H9 (cell line): ENCODE data around the gene SULT2B1. TPM values are rescaled to one million over a fixed set of nuclear protein-coding genes. Genes with fewer than 3 reads are reported as not detected.

Experiments used
- DNase-seq: peaks from one replicate; pipeline ENCODE4 v3.0.0-alpha.2; 2017
- H2AFZ ChIP-seq: one replicate; pipeline ENCODE4 v1.6.1; 2013; ENCODE audit warnings: mild to moderate bottlenecking, low read length, control low read depth, moderate library complexity
- H2AK5ac ChIP-seq: 2 replicates; pipeline ENCODE4 v1.6.1; 2013; ENCODE audit warnings: low read length, control low read depth, mixed read lengths; ENCODE audit not compliant: insufficient read length
- H2BK120ac ChIP-seq: one replicate; pipeline ENCODE4 v1.6.1; 2013; ENCODE audit warnings: low read depth, mild to moderate bottlenecking, low read length, control low read depth, inconsistent platforms; ENCODE audit not compliant: poor library complexity, severe bottlenecking
- H2BK12ac ChIP-seq: 2 replicates; pipeline ENCODE4 v1.6.1; 2013; ENCODE audit warnings: low read length, control low read depth, mixed read lengths, low read depth; ENCODE audit not compliant: insufficient read length
- H2BK15ac ChIP-seq: 2 replicates; pipeline ENCODE4 v1.6.1; 2013; ENCODE audit warnings: low read depth, low read length, control low read depth
- H2BK20ac ChIP-seq: one replicate; pipeline ENCODE4 v1.6.1; 2013; ENCODE audit warnings: low read depth, mild to moderate bottlenecking, low read length, control low read depth, inconsistent platforms; ENCODE audit not compliant: poor library complexity, severe bottlenecking
- H2BK5ac ChIP-seq: 2 replicates; pipeline ENCODE4 v1.6.1; 2013; ENCODE audit warnings: low read length, control low read depth, mixed read lengths; ENCODE audit not compliant: insufficient read length
- H3K14ac ChIP-seq: 2 replicates; pipeline ENCODE4 v1.6.1; 2013; ENCODE audit warnings: low read length, control low read depth; ENCODE audit not compliant: insufficient read depth
- H3K18ac ChIP-seq: 2 replicates; pipeline ENCODE4 v1.6.1; 2013; ENCODE audit warnings: low read depth, mild to moderate bottlenecking, mixed read lengths, low read length, control low read depth; ENCODE audit not compliant: insufficient read length
- H3K23ac ChIP-seq: 2 replicates; pipeline ENCODE4 v1.6.1; 2013; ENCODE audit warnings: low read length, control low read depth, mixed read lengths, low read depth; ENCODE audit not compliant: insufficient read length
- H3K23me2 ChIP-seq: 2 replicates; pipeline ENCODE4 v1.6.1; 2013; ENCODE audit warnings: low read depth, mild to moderate bottlenecking, mixed read lengths, low read length, control low read depth; ENCODE audit not compliant: insufficient read length, poor library complexity, severe bottlenecking
- H3K27ac ChIP-seq: 2 replicates; pipeline ENCODE4 v1.5.1; 2013; ENCODE audit warnings: low read length, control low read depth, mixed read lengths, low read depth; ENCODE audit not compliant: insufficient read length
- H3K27me3 ChIP-seq: 2 replicates; pipeline ENCODE4 v1.6.1; 2013; ENCODE audit warnings: low read length, control low read depth, inconsistent platforms; ENCODE audit not compliant: insufficient read depth
- H3K4ac ChIP-seq: 2 replicates; pipeline ENCODE4 v1.6.1; 2013; ENCODE audit warnings: low read depth, mild to moderate bottlenecking, control low read depth, inconsistent platforms, low read length, moderate library complexity
- H3K4me1 ChIP-seq: 2 replicates; pipeline ENCODE4 v1.6.1; 2013; ENCODE audit warnings: low read length, control low read depth, inconsistent platforms; ENCODE audit not compliant: insufficient read depth
- H3K4me2 ChIP-seq: 2 replicates; pipeline ENCODE4 v1.6.1; 2013; ENCODE audit warnings: low read length, control low read depth, mixed read lengths; ENCODE audit not compliant: insufficient read length, insufficient read depth
- H3K56ac ChIP-seq: 2 replicates; pipeline ENCODE4 v1.6.1; 2013; ENCODE audit warnings: low read depth, mild to moderate bottlenecking, mixed read lengths, low read length, control low read depth; ENCODE audit not compliant: insufficient read length
- H3K79me1 ChIP-seq: 2 replicates; pipeline ENCODE4 v1.6.1; 2013; ENCODE audit warnings: low read depth, mild to moderate bottlenecking, moderate library complexity, low read length, control low read depth, inconsistent platforms; ENCODE audit not compliant: insufficient read depth, poor library complexity, severe bottlenecking
- H3K79me2 ChIP-seq: 2 replicates; pipeline ENCODE4 v1.6.1; 2013; ENCODE audit warnings: low read length, control low read depth, inconsistent platforms; ENCODE audit not compliant: insufficient read depth
- H3K9ac ChIP-seq: 2 replicates; pipeline ENCODE4 v1.6.1; 2013; ENCODE audit warnings: low read length, control low read depth, mixed read lengths; ENCODE audit not compliant: insufficient read length; ENCODE audit errors: extremely low read depth
- H3K9me3 ChIP-seq: one replicate; pipeline ENCODE4 v1.6.1; 2013; ENCODE audit warnings: low read depth, low read length, inconsistent platforms; ENCODE audit not compliant: control insufficient read depth
- H3T11ph ChIP-seq: one replicate; pipeline ENCODE4 v1.6.1; 2013; ENCODE audit warnings: mild to moderate bottlenecking, low read length, control low read depth, inconsistent platforms
- H4K20me1 ChIP-seq: one replicate; pipeline ENCODE4 v1.6.1; 2013; ENCODE audit not compliant: control insufficient read depth, insufficient read length, insufficient read depth
- H4K5ac ChIP-seq: 2 replicates; pipeline ENCODE4 v1.6.1; 2013; ENCODE audit warnings: low read depth, mild to moderate bottlenecking, mixed read lengths, low read length, control low read depth; ENCODE audit not compliant: insufficient read length
- H4K8ac ChIP-seq: replicated peaks from 2 replicates; pipeline ENCODE4 v1.6.1; 2013; ENCODE audit warnings: low read length, control low read depth, mixed read lengths, low read depth; ENCODE audit not compliant: insufficient read length
- H4K91ac ChIP-seq: 2 replicates; pipeline ENCODE4 v1.6.1; 2013; ENCODE audit warnings: low read depth, mild to moderate bottlenecking, moderate library complexity, mixed read lengths, low read length, control low read depth; ENCODE audit not compliant: insufficient read length
- H3K27ac Mint-ChIP-seq, 3 experiments: 2 replicates in 2 of 3; 3 replicates in 1 of 3; pipeline ENCODE4 v1.8.0; 2020 to 2021; ENCODE audit warnings: mixed read lengths in 3 of 3, mild to moderate bottlenecking in 1 of 3, moderate library complexity in 1 of 3
- H3K27me3 Mint-ChIP-seq: 2 replicates; pipeline ENCODE4 v1.8.0; 2021; ENCODE audit warnings: low read depth, mild to moderate bottlenecking, moderate library complexity, mixed read lengths
- H3K36me3 Mint-ChIP-seq, 3 experiments: 2 replicates in 2 of 3; 3 replicates in 1 of 3; pipeline ENCODE4 v1.8.0; 2020 to 2021; ENCODE audit warnings: low read depth in 3 of 3, mixed read lengths in 3 of 3; ENCODE audit not compliant: insufficient read depth in 1 of 3
- H3K4me1 Mint-ChIP-seq, 2 experiments: 2 replicates each; pipeline ENCODE4 v1.8.0; 2020; ENCODE audit warnings: mixed read lengths in 2 of 2
- H3K4me3 Mint-ChIP-seq, 2 experiments: 2 replicates in 1 of 2; 3 replicates in 1 of 2; pipeline ENCODE4 v1.8.0; 2020 to 2021; ENCODE audit warnings: mild to moderate bottlenecking in 2 of 2, mixed read lengths in 2 of 2, moderate library complexity in 1 of 2
- H3K9me3 Mint-ChIP-seq, 2 experiments: 2 replicates in 1 of 2; 3 replicates in 1 of 2; pipeline ENCODE4 v1.8.0; 2020; ENCODE audit warnings: mild to moderate bottlenecking in 2 of 2, mixed read lengths in 2 of 2, moderate library complexity in 1 of 2
- WGBS: extraction: QIAGEN DNeasy Blood & Tissue Kit; methylation state at CpG from one replicate; pipeline ENCODE4 v1.1.7; 2013; ENCODE audit warnings: missing lambda C conversion rate, low lambda C conversion rate, mixed read lengths; ENCODE audit not compliant: insufficient read length; ENCODE audit errors: extremely low coverage; 5-methylcytosine and 5-hydroxymethylcytosine counted together
- total RNA-seq: library from RNA; stranded (reverse); gene quantifications from 2 replicates; pipeline ENCODE4 v1.2.1, GENCODE V29; 2021
- TF ChIP-seq, protein P1 (sequence below): fragments of 200-600 bp; sonication (generic); conservative IDR thresholded peaks from 3 replicates; pipeline ENCODE4 v1.8.0; 2021; ENCODE audit warnings: antibody characterized with exemption, mild to moderate bottlenecking

Gene SULT2B1
- total RNA-seq, 1 experiment from 2014 or later, result 1.7 TPM

DNA sequence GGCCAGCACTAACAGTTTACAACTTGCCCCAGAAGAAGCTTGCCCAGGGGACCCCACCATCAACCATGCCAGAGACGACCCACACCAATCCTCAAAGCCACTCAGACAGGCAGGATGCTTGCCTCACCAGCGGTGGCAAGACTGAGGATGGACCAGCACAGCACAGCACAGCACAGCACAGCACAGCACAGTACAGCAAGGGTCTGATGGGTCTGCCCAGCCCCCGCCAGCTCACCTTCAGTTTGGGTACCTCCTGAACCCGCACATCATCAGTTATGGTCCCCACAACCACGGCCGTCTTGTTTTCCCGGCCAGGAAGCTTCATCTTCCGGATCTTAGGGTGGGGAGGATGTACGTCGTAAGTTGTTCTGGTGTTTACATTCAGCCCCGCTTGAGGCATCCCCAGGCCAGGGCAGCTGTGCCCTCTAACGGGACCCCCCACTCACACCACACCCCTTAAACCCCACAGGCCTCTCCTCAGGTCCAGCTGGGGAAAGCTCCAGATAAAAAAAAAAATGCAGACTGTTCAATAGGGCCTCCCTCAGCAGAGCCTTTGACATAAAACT lies 64.6 kb downstream of the SULT2B1 start:
- peaks cover 10% of the 10 kb centered on the region for H3K23me2 ChIP-seq
- H2BK15ac ChIP-seq, result no peak overlapping the region
- Mint-ChIP-seq H3K27me3 (no peaks in the 10 kb centered on the region; the same call in 1 of the 2 replicates), H3K36me3 (peaks cover 38 to 60% (median 56%) of the 10 kb centered on the region in 3 experiments), H3K27ac (peak overlapping the region; percentile 77 to 96 (median 89)), H3K4me3 (peak overlapping the region; percentile 97 to 99), H3K9me3 (no peaks in the 10 kb centered on the region; a peak in 1 of 5 replicates), H3K4me1 (peaks cover 40 to 54% of the 10 kb centered on the region in 2 experiments)
- WGBS, result no CpG with 5 or more reads among the region's 12 CpGs
- TF ChIP-seq, protein P1, sequence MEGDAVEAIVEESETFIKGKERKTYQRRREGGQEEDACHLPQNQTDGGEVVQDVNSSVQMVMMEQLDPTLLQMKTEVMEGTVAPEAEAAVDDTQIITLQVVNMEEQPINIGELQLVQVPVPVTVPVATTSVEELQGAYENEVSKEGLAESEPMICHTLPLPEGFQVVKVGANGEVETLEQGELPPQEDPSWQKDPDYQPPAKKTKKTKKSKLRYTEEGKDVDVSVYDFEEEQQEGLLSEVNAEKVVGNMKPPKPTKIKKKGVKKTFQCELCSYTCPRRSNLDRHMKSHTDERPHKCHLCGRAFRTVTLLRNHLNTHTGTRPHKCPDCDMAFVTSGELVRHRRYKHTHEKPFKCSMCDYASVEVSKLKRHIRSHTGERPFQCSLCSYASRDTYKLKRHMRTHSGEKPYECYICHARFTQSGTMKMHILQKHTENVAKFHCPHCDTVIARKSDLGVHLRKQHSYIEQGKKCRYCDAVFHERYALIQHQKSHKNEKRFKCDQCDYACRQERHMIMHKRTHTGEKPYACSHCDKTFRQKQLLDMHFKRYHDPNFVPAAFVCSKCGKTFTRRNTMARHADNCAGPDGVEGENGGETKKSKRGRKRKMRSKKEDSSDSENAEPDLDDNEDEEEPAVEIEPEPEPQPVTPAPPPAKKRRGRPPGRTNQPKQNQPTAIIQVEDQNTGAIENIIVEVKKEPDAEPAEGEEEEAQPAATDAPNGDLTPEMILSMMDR, result no peak
- H3K14ac ChIP-seq, result no peak overlapping the region
- H2BK20ac ChIP-seq, result no peak overlapping the region
- H3K79me1 ChIP-seq, result peaks cover 4% of the 10 kb centered on the region
- no peak overlapping the region for H3K56ac ChIP-seq
- H4K5ac ChIP-seq, result no peak overlapping the region
- no peak overlapping the region for H3T11ph ChIP-seq
- H3K4me1 ChIP-seq, result peaks cover 3% of the 10 kb centered on the region; the same call in 1 of the 2 replicates
- no peak overlapping the region for H3K18ac ChIP-seq
- H3K27ac ChIP-seq, result no peak overlapping the region
- no peaks in the 10 kb centered on the region for H3K9me3 ChIP-seq
- peaks cover 18% of the 10 kb centered on the region for H3K79me2 ChIP-seq
- H2AK5ac ChIP-seq, result no peak overlapping the region
- DNase-seq, result peak; percentile 28
- no peak overlapping the region for H3K4me2 ChIP-seq
- no peak overlapping the region for H3K4ac ChIP-seq
- H2BK120ac ChIP-seq, result no peak overlapping the region
- H3K27me3 ChIP-seq, result no peaks in the 10 kb centered on the region
- H2BK12ac ChIP-seq, result no peak overlapping the region
- H2AFZ ChIP-seq, result no peak overlapping the region
- H4K91ac ChIP-seq, result no peak overlapping the region
- no peak overlapping the region for H2BK5ac ChIP-seq
- H4K20me1 ChIP-seq, result no peaks in the 10 kb centered on the region
- H4K8ac ChIP-seq, result no peak overlapping the region
- peak overlapping the region; percentile 0 for H3K9ac ChIP-seq
- no peak overlapping the region for H3K23ac ChIP-seq
